Measurements from ENCODE around the gene MSX1. TPM values are rescaled to one million over a fixed set of nuclear protein-coding genes. Genes with fewer than 3 reads are reported as not detected.
A peak's percentile ranks its signal among the peaks of the same experiment; 100 is the strongest.

MSX1 gene
- total RNA-seq, 4 donors from 2014 or later = 1.2 to 4.4 (median 2.5) TPM

DNA sequence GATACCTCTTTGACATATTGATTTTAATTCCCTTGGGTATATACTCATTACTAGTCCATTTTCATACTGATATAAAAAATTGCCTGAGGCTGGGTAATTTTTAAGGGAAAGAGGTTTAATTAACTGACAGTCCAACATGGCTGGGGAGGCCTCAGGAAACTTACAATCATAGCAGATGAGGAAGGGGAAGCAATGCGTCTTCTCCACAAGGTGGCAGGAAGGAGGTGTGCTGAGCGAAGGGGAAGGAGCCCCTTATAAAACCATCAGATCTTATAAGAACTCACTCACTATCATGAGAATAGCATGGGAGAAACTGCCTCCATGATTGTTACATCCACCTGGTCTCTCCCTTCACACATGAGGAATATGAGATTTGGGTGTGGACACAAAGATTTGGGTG lies 42.4 kb downstream of the MSX1 start:
- H3K27me3 ChIP-seq = peaks cover 0 to 4% (median 0%) of the 10 kb centered on the region in 3 donors
- in situ Hi-C loops (cut with MboI; ENCODE audit: low sequenced_read_pairs in 4 of 4) (no loop called here), intact Hi-C loops (cut with DNase I; ENCODE audit: low total_unique reads) (no loop called here)
- H3K36me3 ChIP-seq = no peaks in the 10 kb centered on the region
- H3K4me3 ChIP-seq = no peak overlapping the region
- H3K9me3 ChIP-seq = no peaks in the 10 kb centered on the region
- no peak overlapping the region for H3K27ac ChIP-seq
- no peaks in the 10 kb centered on the region for H3K4me1 ChIP-seq
- ATAC-seq (no peak), DNase-seq (no peak)
- no peak for TF ChIP-seq POLR2A (IDR thresholded peaks at IDR 0.05)
- TF ChIP-seq CTCF (IDR thresholded peaks at IDR 0.05 in 4 of 5, conservative IDR thresholded peaks at IDR 0.05 in 1 of 5) = no peak

GRCh38 chr4:4912155-4912554 lies 52.7 kb downstream of the MSX1 start:
- no peak for DNase-seq
- in situ Hi-C loops (cut with MboI; ENCODE audit: low sequenced_read_pairs in 4 of 4) (no loop called here), intact Hi-C loops (cut with DNase I; ENCODE audit: low total_unique reads) (no loop called here)
- no peak for ATAC-seq
- no peak for TF ChIP-seq POLR2A (IDR thresholded peaks at IDR 0.05)
- TF ChIP-seq CTCF (IDR thresholded peaks at IDR 0.05 in 4 of 5, conservative IDR thresholded peaks at IDR 0.05 in 1 of 5) = no peak
- Histone ChIP-seq H3K27ac (peak overlapping the region in 1 of 4 donors; percentile 50), H3K27me3 (peaks cover 0 to 2% (median 0%) of the 10 kb centered on the region in 3 donors), H3K9me3 (no peaks in the 10 kb centered on the region), H3K4me1 (no peaks in the 10 kb centered on the region), H3K4me3 (no peak overlapping the region), H3K36me3 (no peaks in the 10 kb centered on the region)

DNA sequence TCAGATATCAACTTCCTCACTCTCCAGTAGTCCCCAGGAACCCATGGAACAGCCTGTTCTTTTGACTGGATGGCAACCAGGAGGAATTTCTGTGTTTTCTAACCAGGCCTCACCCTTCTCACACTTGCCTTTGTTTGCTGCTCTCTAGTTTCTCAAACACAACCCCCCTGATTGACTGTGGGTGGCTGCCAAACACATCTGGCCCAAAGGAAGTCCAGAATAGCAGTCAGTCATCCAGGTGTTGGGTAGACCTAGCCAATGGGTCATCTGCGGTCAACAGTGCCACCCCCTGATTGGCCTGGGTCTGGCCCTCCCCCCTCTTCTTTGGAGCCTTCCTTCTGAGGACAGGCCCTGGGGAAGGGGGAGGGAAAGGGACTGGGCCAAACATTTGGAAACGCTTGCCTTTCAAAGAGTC lies 53.7 kb downstream of the MSX1 start:
- ATAC-seq (peak; percentile 77 to 82), DNase-seq (peak; percentile 47 to 79)
- Histone ChIP-seq H3K27ac (peak overlapping the region in 1 of 4 donors; percentile 50), H3K27me3 (no peaks in the 10 kb centered on the region), H3K4me3 (no peak overlapping the region), H3K36me3 (no peaks in the 10 kb centered on the region), H3K9me3 (no peaks in the 10 kb centered on the region), H3K4me1 (no peaks in the 10 kb centered on the region)
- in situ Hi-C loops (cut with MboI; ENCODE audit: low sequenced_read_pairs in 4 of 4) = no loop called here
- intact Hi-C loops (cut with DNase I; ENCODE audit: low total_unique reads) = no loop called here
- TF ChIP-seq CTCF (IDR thresholded peaks at IDR 0.05 in 4 of 5, conservative IDR thresholded peaks at IDR 0.05 in 1 of 5) (no peak), POLR2A (IDR thresholded peaks at IDR 0.05) (no peak)

Other genes with a start within 250 kb of the MSX1 start
- not detected for gene CYTL1, start 159.8 kb downstream of the MSX1 start, total RNA-seq
- gene STK32B, start 191.8 kb downstream of the MSX1 start, total RNA-seq = under 1 TPM in 3 of 4 donors, not detected in 1; 0.46 to 0.68 (median 0.49) TPM